ENCODE data around the gene GRM4. TPM values are rescaled to one million over a fixed set of nuclear protein-coding genes. Genes with fewer than 3 reads are reported as not detected.

Gene GRM4
- total RNA-seq, 1 donor from 2014 or later: not detected

DNA sequence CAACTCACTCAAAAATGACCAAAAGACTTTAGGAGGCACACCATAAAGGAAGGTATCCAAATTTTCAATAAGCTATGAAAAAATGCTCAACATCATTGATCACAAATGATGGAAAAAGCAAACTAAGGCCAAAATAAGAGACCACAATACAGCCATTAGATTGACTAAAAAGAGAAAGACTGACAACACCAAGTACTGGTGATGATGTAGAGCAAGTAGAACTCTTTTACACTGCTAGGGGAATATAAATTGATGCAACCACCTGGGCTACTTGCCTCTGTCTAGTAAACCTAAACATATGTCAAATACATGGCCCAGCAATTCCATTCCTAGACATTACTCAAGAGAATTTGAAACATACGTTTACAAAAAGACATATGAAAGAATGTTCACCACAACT lies 148.6 kb downstream of the GRM4 start:
- Histone ChIP-seq H3K27me3 (no peaks in the 10 kb centered on the region), H3K4me1 (no peaks in the 10 kb centered on the region), H3K27ac (no peak overlapping the region)

GRCh38 chr6:33996120-33996475 lies 149.8 kb downstream of the GRM4 start:
- DNase-seq (ENCODE audit: low spot score in 2 of 2): no peak
- Histone ChIP-seq H3K4me1 (no peaks in the 10 kb centered on the region), H3K36me3 (no peaks in the 10 kb centered on the region), H3K27ac (no peak overlapping the region), H3K4me3 (no peak overlapping the region), H3K9me3 (no peaks in the 10 kb centered on the region), H3K27me3 (no peaks in the 10 kb centered on the region)
- intact Hi-C loops (cut with DNase I): no loop called here
- no peak for TF ChIP-seq CTCF (IDR thresholded peaks at IDR 0.05)

More for the DNA sequence above, 148.6 kb downstream of the GRM4 start:
- TF ChIP-seq CTCF (IDR thresholded peaks at IDR 0.05): no peak
- Histone ChIP-seq H3K4me3 (no peak overlapping the region), H3K9me3 (no peaks in the 10 kb centered on the region), H3K36me3 (no peaks in the 10 kb centered on the region)
- intact Hi-C loops (cut with DNase I): no loop called here
- no peak for DNase-seq (ENCODE audit: low spot score in 2 of 2)

- Histone ChIP-seq H3K4me1 (no peaks in the 10 kb centered on the region), H3K27me3 (no peaks in the 10 kb centered on the region)
- TF ChIP-seq CTCF (IDR thresholded peaks at IDR 0.05): no peak
Measured at GRCh38 chr6:33995309-33996119, 150.4 kb downstream of the GRM4 start.

GRCh38 chr6:33994472-33995308 lies 151.2 kb downstream of the GRM4 start:
- Histone ChIP-seq H3K27me3 (no peaks in the 10 kb centered on the region), H3K4me1 (no peaks in the 10 kb centered on the region), H3K36me3 (no peaks in the 10 kb centered on the region), H3K4me3 (no peak overlapping the region), H3K9me3 (no peaks in the 10 kb centered on the region), H3K27ac (no peak overlapping the region)
- peak in 1 of 2 donors; percentile 13 for DNase-seq (ENCODE audit: low spot score in 2 of 2)
- intact Hi-C loops (cut with DNase I): no loop called here
- no peak for TF ChIP-seq CTCF (IDR thresholded peaks at IDR 0.05)

More at GRCh38 chr6:33995309-33996119, 150.4 kb downstream of the GRM4 start:
- no peaks in the 10 kb centered on the region for H3K36me3 ChIP-seq
- intact Hi-C loops (cut with DNase I): no loop called here
- no peak for DNase-seq (ENCODE audit: low spot score in 2 of 2)
- H3K4me3 ChIP-seq: no peak overlapping the region
- H3K9me3 ChIP-seq: no peaks in the 10 kb centered on the region
- H3K27ac ChIP-seq: no peak overlapping the region

DNA sequence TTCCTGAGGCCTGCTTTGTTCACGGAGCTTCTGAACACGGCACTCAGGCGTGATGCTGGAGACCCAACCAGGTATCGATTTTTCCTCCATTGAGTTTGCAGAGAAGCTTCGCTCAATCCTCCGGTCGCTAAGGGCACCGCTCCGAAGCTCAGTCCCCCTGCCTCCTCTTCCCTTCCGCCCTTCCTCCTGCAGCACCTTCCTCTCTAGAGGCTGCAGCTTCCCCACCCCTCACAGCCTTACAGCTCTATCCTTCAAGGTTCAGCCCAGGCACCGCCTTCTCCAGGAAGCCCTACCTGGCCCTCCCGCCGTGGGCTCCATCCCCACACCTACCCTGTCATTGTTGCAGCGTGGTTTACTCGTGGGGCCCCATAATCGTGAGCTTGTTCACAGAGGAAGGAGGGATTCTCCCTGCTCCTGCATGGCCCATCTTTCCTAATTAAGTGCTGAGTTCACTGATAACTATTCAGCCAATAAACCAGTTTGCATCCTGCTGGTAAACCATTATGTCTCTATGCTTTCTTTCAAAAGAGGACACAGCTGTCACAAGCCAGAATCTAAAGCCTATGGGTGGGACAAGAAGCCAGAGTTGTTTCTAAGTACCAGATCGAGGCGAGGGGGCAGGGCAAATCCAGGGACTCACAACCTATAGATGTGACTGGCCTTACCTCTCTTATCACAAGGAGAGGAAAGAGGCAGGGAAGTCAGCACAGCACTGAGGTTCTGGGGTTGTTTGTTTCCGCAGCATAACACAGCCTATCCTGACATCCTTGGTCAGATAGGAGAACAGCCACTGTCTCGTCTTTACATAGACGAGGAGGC lies 152.0 kb downstream of the GRM4 start:
- Histone ChIP-seq H3K27me3 (no peaks in the 10 kb centered on the region), H3K27ac (no peak overlapping the region), H3K4me1 (no peaks in the 10 kb centered on the region), H3K36me3 (no peaks in the 10 kb centered on the region), H3K9me3 (no peaks in the 10 kb centered on the region), H3K4me3 (no peak overlapping the region)
- no peak for TF ChIP-seq CTCF (IDR thresholded peaks at IDR 0.05)
- DNase-seq (ENCODE audit: low spot score in 2 of 2): peak in 1 of 2 donors; percentile 44
- intact Hi-C loops (cut with DNase I): no loop called here
